K562 (cell line): Measurements from ENCODE around the gene NGRN. TPM values are rescaled to one million over a fixed set of nuclear protein-coding genes. Genes with fewer than 3 reads are reported as not detected.

ENCODE experiments used
- BHLHE40 ChIP-seq: IDR thresholded peaks from 2 replicates; pipeline ENCODE4 v1.6.1; 2011; ENCODE audit warnings: low read length, improper control_type of control experiment
- GABPA ChIP-seq: fragments of 200-800 bp; sonication (Bioruptor generic); conservative IDR thresholded peaks from 2 replicates; pipeline ENCODE4 v1.6.1; 2016; ENCODE audit warnings: low read depth, missing genetic modification characterization, missing compliant biosample characterization
- MTF1 ChIP-seq: fragments of 250-450 bp; sonication (Bioruptor Pico); IDR thresholded peaks from 2 replicates; pipeline ENCODE4 v1.9.0; 2021; ENCODE audit warnings: moderate library complexity, mild to moderate bottlenecking, inconsistent platforms, borderline replicate concordance
- PBX2 ChIP-seq, 2 experiments: IDR thresholded peaks in 1 of 2; conservative IDR thresholded peaks in 1 of 2; 2 replicates each; pipeline ENCODE4 v1.6.1; 2016; ENCODE audit warnings: low read depth in 2 of 2, mild to moderate bottlenecking in 1 of 2, missing compliant biosample characterization in 1 of 2, missing genetic modification characterization in 1 of 2, moderate library complexity in 1 of 2
- RBM15 ChIP-seq: fragments of 200-400 bp; formaldehyde crosslinking; IDR thresholded peaks from 2 replicates; pipeline ENCODE4 v1.6.1; 2018; ENCODE audit warnings: mild to moderate bottlenecking, low read length, moderate library complexity; ENCODE audit not compliant: insufficient read depth
- ZFP30 ChIP-seq: fragments of 250-450 bp; sonication (Bioruptor Pico); IDR thresholded peaks from 2 replicates; pipeline ENCODE4 v1.8.0; 2022; ENCODE audit warnings: moderate library complexity, mild to moderate bottlenecking, inconsistent platforms, borderline replicate concordance
- ZNF134 ChIP-seq: fragments of 250-450 bp; sonication (Bioruptor Pico); conservative IDR thresholded peaks from 2 replicates; pipeline ENCODE4 v1.4.0; 2020
- ZNF143 ChIP-seq: sonication (generic); formaldehyde crosslinking; IDR thresholded peaks from 2 replicates; pipeline ENCODE4 v1.9.0; 2022; ENCODE audit warnings: mild to moderate bottlenecking, missing genetic modification reagents
- ZNF324 ChIP-seq: fragments of 250-450 bp; sonication (Bioruptor Pico); IDR thresholded peaks from 2 replicates; pipeline ENCODE4 v1.4.0; 2020; ENCODE audit warnings: mild to moderate bottlenecking
- ZNF707 ChIP-seq: fragments of 250-450 bp; sonication (Bioruptor Pico); conservative IDR thresholded peaks from 2 replicates; pipeline ENCODE4 v1.8.0; 2022; ENCODE audit warnings: inconsistent platforms, mild to moderate bottlenecking, moderate library complexity
- ZNF785 ChIP-seq: fragments of 250-450 bp; sonication (Bioruptor Pico); IDR thresholded peaks from 2 replicates; pipeline ENCODE4 v1.4.0; 2020; ENCODE audit warnings: mild to moderate bottlenecking
- polyA plus RNA-seq, 8 experiments: library from polyadenylated mRNA; depleted of rRNA in 4 of 8; stranded (reverse) in 5 of 8; unstranded in 3 of 8; fragments of >200 nt; fragmentation: Nextera tagmentation in 2 of 8; fragmentation: Illumina TruSeq in 1 of 8; extraction: Ambion mirVana in 2 of 8; extraction: Trizol in 1 of 8; gene quantifications; 2 replicates each; pipeline versions ENCODE4 v1.2.1 to v1.2.3, GENCODE V29; 2011 to 2014; ENCODE audit warnings: inconsistent platforms in 1 of 8, missing spikeins in 1 of 8
- total RNA-seq, 7 experiments: library from RNA; depleted of rRNA in 6 of 7; stranded (reverse); fragments of >200 nt in 6 of 7; fragmentation: Illumina TruSeq in 2 of 7; extraction: Trizol in 2 of 7; gene quantifications; 2 replicates each; pipeline versions ENCODE4 v1.2.1 to v1.2.3, GENCODE V29; 2011 to 2021; ENCODE audit warnings: low replicate concordance in 1 of 7
- TF ChIP-seq, protein P1 (sequence below): sonication (generic); formaldehyde crosslinking; IDR thresholded peaks from 2 replicates; pipeline ENCODE4 v1.8.0; 2022; ENCODE audit warnings: mild to moderate bottlenecking, missing genetic modification reagents
- TF ChIP-seq, protein P2 (sequence below): sonication (generic); formaldehyde crosslinking; IDR thresholded peaks from 2 replicates; pipeline ENCODE4 v1.8.0; 2023; ENCODE audit warnings: mild to moderate bottlenecking, missing genetic modification reagents
- TF ChIP-seq, protein P3 (sequence below): fragments of 450-650 bp; IDR thresholded peaks from 2 replicates; pipeline ENCODE4 v1.6.1; 2017; ENCODE audit warnings: antibody characterized with exemption

Gene NGRN
- total and polyA plus RNA-seq, 9 of the 15 experiments (the other 6 are each of a cell fraction or from before 2014, with no cell fraction given) = 14.0 to 73.4 (median 60.0) TPM

GRCh38 chr15:90265271-90266060 is at the start of gene NGRN (continued):
- TF ChIP-seq, protein P1, sequence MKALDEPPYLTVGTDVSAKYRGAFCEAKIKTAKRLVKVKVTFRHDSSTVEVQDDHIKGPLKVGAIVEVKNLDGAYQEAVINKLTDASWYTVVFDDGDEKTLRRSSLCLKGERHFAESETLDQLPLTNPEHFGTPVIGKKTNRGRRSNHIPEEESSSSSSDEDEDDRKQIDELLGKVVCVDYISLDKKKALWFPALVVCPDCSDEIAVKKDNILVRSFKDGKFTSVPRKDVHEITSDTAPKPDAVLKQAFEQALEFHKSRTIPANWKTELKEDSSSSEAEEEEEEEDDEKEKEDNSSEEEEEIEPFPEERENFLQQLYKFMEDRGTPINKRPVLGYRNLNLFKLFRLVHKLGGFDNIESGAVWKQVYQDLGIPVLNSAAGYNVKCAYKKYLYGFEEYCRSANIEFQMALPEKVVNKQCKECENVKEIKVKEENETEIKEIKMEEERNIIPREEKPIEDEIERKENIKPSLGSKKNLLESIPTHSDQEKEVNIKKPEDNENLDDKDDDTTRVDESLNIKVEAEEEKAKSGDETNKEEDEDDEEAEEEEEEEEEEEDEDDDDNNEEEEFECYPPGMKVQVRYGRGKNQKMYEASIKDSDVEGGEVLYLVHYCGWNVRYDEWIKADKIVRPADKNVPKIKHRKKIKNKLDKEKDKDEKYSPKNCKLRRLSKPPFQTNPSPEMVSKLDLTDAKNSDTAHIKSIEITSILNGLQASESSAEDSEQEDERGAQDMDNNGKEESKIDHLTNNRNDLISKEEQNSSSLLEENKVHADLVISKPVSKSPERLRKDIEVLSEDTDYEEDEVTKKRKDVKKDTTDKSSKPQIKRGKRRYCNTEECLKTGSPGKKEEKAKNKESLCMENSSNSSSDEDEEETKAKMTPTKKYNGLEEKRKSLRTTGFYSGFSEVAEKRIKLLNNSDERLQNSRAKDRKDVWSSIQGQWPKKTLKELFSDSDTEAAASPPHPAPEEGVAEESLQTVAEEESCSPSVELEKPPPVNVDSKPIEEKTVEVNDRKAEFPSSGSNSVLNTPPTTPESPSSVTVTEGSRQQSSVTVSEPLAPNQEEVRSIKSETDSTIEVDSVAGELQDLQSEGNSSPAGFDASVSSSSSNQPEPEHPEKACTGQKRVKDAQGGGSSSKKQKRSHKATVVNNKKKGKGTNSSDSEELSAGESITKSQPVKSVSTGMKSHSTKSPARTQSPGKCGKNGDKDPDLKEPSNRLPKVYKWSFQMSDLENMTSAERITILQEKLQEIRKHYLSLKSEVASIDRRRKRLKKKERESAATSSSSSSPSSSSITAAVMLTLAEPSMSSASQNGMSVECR (CRISPR knock-in tag) = peak; percentile 72; the same call in 1 of the 2 replicates
- TF ChIP-seq ZNF707 (no peak), GABPA (tag) (peak; percentile 98), BHLHE40 (peak; percentile 27; the same call in 1 of the 2 replicates), RBM15 (no peak), ZNF143 (CRISPR knock-in tag) (no peak), ZNF324 (CRISPR knock-in tag) (no peak; the same call in 1 of the 2 replicates), ZNF785 (CRISPR knock-in tag) (no peak), ZFP30 (CRISPR knock-in tag) (no peak), ZNF134 (CRISPR knock-in tag) (no peak), PBX2 (CRISPR knock-in tag; IDR thresholded peaks at IDR 0.05; ENCODE audit: low read depth) (no peak), PBX2 (tag; conservative IDR thresholded peaks at IDR 0.05; ENCODE audit: low read depth) (no peak), MTF1 (CRISPR knock-in tag) (no peak)
- TF ChIP-seq, protein P2, sequence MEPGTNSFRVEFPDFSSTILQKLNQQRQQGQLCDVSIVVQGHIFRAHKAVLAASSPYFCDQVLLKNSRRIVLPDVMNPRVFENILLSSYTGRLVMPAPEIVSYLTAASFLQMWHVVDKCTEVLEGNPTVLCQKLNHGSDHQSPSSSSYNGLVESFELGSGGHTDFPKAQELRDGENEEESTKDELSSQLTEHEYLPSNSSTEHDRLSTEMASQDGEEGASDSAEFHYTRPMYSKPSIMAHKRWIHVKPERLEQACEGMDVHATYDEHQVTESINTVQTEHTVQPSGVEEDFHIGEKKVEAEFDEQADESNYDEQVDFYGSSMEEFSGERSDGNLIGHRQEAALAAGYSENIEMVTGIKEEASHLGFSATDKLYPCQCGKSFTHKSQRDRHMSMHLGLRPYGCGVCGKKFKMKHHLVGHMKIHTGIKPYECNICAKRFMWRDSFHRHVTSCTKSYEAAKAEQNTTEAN (CRISPR knock-in tag) = no peak; the same call in 1 of the 2 replicates
- TF ChIP-seq, protein P3, sequence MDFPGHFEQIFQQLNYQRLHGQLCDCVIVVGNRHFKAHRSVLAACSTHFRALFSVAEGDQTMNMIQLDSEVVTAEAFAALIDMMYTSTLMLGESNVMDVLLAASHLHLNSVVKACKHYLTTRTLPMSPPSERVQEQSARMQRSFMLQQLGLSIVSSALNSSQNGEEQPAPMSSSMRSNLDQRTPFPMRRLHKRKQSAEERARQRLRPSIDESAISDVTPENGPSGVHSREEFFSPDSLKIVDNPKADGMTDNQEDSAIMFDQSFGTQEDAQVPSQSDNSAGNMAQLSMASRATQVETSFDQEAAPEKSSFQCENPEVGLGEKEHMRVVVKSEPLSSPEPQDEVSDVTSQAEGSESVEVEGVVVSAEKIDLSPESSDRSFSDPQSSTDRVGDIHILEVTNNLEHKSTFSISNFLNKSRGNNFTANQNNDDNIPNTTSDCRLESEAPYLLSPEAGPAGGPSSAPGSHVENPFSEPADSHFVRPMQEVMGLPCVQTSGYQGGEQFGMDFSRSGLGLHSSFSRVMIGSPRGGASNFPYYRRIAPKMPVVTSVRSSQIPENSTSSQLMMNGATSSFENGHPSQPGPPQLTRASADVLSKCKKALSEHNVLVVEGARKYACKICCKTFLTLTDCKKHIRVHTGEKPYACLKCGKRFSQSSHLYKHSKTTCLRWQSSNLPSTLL = no peak
